ENCODE results near the gene IFT57.

The IFT57 gene

DNA sequence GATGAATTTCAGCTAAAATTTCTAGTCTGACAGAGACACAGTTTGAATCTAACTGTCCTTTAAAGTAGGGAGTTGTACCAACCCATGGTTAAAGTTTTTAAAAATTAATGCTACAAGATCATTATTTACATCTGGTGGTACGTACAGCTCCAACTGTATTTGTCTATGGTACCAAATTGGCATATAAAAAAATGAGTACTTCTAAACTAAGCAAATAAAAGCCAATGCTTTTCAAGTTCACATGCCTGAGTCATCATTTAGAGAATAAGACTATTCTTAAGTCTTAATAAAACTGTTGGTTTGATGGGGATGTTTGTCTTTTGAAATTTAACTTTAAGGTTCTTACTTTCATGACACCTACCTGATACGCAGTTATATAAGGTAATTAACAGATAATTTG, 21.0 kb upstream of the IFT57 start:
- TF ChIP-seq GABPA (IDR thresholded peaks at IDR 0.05; ENCODE audit: low read depth) (no peak), POLR2AphosphoS5 (IDR thresholded peaks at IDR 0.05; ENCODE audit: low read depth) (no peak), SPI1 (IDR thresholded peaks at IDR 0.05; ENCODE audit: borderline replicate concordance, low read depth) (no peak)
- TF ChIP-seq, protein P1, sequence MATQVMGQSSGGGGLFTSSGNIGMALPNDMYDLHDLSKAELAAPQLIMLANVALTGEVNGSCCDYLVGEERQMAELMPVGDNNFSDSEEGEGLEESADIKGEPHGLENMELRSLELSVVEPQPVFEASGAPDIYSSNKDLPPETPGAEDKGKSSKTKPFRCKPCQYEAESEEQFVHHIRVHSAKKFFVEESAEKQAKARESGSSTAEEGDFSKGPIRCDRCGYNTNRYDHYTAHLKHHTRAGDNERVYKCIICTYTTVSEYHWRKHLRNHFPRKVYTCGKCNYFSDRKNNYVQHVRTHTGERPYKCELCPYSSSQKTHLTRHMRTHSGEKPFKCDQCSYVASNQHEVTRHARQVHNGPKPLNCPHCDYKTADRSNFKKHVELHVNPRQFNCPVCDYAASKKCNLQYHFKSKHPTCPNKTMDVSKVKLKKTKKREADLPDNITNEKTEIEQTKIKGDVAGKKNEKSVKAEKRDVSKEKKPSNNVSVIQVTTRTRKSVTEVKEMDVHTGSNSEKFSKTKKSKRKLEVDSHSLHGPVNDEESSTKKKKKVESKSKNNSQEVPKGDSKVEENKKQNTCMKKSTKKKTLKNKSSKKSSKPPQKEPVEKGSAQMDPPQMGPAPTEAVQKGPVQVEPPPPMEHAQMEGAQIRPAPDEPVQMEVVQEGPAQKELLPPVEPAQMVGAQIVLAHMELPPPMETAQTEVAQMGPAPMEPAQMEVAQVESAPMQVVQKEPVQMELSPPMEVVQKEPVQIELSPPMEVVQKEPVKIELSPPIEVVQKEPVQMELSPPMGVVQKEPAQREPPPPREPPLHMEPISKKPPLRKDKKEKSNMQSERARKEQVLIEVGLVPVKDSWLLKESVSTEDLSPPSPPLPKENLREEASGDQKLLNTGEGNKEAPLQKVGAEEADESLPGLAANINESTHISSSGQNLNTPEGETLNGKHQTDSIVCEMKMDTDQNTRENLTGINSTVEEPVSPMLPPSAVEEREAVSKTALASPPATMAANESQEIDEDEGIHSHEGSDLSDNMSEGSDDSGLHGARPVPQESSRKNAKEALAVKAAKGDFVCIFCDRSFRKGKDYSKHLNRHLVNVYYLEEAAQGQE (IDR thresholded peaks at IDR 0.05; ENCODE audit: insufficient replicate concordance, low read depth), result no peak
- TF ChIP-seq, protein P2, sequence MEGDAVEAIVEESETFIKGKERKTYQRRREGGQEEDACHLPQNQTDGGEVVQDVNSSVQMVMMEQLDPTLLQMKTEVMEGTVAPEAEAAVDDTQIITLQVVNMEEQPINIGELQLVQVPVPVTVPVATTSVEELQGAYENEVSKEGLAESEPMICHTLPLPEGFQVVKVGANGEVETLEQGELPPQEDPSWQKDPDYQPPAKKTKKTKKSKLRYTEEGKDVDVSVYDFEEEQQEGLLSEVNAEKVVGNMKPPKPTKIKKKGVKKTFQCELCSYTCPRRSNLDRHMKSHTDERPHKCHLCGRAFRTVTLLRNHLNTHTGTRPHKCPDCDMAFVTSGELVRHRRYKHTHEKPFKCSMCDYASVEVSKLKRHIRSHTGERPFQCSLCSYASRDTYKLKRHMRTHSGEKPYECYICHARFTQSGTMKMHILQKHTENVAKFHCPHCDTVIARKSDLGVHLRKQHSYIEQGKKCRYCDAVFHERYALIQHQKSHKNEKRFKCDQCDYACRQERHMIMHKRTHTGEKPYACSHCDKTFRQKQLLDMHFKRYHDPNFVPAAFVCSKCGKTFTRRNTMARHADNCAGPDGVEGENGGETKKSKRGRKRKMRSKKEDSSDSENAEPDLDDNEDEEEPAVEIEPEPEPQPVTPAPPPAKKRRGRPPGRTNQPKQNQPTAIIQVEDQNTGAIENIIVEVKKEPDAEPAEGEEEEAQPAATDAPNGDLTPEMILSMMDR (IDR thresholded peaks at IDR 0.05; ENCODE audit: insufficient read depth, low read length), result no peak
- no peak for DNase-seq (ENCODE audit: low read depth in 1 of 2, low spot score in 1 of 2)
- no peak overlapping the region for H3K27ac ChIP-seq (replicated peaks)
- no peak overlapping the region for H3K4me3 ChIP-seq (replicated peaks; ENCODE audit: insufficient read depth, low read length)
- no peaks in the 10 kb centered on the region for H3K27me3 ChIP-seq (ENCODE audit: insufficient read depth, poor library complexity, severe bottlenecking)

DNA sequence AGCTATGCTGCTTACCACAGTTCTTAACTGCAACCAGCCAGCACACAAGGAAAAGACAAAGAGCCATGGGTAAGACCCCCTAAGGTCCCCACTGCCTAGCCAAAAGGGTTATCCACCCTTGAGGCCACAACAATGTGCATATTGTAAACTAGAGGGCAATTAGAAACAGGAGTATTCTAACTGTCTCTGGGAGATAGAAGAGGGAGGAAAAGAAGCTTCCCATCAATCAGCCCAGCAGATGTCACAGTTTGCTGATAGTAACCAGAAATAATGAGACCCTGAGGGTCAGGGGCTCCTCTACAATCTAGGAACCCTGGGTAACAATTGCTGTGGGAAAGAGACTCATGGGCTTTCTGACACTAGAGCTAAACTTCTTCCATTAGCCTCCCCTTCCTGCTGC, 20.6 kb upstream of the IFT57 start:
- H3K27me3 ChIP-seq (ENCODE audit: insufficient read depth, poor library complexity, severe bottlenecking), result no peaks in the 10 kb centered on the region
- no peak overlapping the region for H3K4me3 ChIP-seq (replicated peaks; ENCODE audit: insufficient read depth, low read length)
- TF ChIP-seq, protein P1 (IDR thresholded peaks at IDR 0.05; ENCODE audit: insufficient replicate concordance, low read depth), result no peak
- TF ChIP-seq, protein P2 (IDR thresholded peaks at IDR 0.05; ENCODE audit: insufficient read depth, low read length), result no peak
- TF ChIP-seq GABPA (IDR thresholded peaks at IDR 0.05; ENCODE audit: low read depth) (no peak), POLR2AphosphoS5 (IDR thresholded peaks at IDR 0.05; ENCODE audit: low read depth) (no peak), SPI1 (IDR thresholded peaks at IDR 0.05; ENCODE audit: borderline replicate concordance, low read depth) (no peak)
- H3K27ac ChIP-seq (replicated peaks), result no peak overlapping the region
- DNase-seq (ENCODE audit: low read depth in 1 of 2, low spot score in 1 of 2), result no peak

GRCh38 chr3:108241721-108242120, 19.5 kb upstream of the IFT57 start:
- Histone ChIP-seq H3K4me3 (replicated peaks; ENCODE audit: insufficient read depth, low read length) (no peak overlapping the region), H3K27ac (replicated peaks) (no peak overlapping the region), H3K27me3 (ENCODE audit: insufficient read depth, poor library complexity, severe bottlenecking) (no peaks in the 10 kb centered on the region)
- DNase-seq (ENCODE audit: low read depth in 1 of 2, low spot score in 1 of 2), result no peak
- TF ChIP-seq GABPA (IDR thresholded peaks at IDR 0.05; ENCODE audit: low read depth), result no peak
- TF ChIP-seq, protein P1 (IDR thresholded peaks at IDR 0.05; ENCODE audit: insufficient replicate concordance, low read depth), result no peak
- TF ChIP-seq SPI1 (IDR thresholded peaks at IDR 0.05; ENCODE audit: borderline replicate concordance, low read depth), result no peak
- TF ChIP-seq, protein P2 (IDR thresholded peaks at IDR 0.05; ENCODE audit: insufficient read depth, low read length), result no peak
- TF ChIP-seq POLR2AphosphoS5 (IDR thresholded peaks at IDR 0.05; ENCODE audit: low read depth), result no peak

Data from HL-60 (cell line).